ENCODE data around the gene U2SURP.
"Not testable (repeated sequence)": the region's sequence is repeated elsewhere in the genome, so short reads cannot be mapped to it uniquely, and the experiment has no call there.

DNA sequence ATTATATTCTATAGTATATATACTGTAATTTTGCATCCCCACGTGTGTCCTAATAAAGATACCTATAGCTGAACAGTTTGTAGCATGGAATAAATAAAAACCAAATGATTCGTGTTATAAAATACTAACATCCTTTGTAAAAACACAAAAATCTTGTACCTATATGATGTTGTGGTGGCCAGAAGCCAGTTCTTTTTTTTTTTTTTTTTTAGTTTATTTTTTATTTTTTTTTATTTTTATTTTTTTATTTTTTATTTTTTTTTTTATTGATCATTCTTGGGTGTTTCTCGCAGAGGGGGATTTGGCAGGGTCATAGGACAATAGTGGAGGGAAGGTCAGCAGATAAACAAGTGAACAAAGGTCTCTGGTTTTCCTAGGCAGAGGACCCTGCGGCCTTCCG, 44.7 kb downstream of the U2SURP start:
- TF ChIP-seq, protein P1, sequence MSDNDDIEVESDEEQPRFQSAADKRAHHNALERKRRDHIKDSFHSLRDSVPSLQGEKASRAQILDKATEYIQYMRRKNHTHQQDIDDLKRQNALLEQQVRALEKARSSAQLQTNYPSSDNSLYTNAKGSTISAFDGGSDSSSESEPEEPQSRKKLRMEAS (IDR thresholded peaks at IDR 0.05; ENCODE audit: insufficient read depth, insufficient read length): not testable (repeated sequence)
- not testable (repeated sequence) for TF ChIP-seq EZH2 (IDR thresholded peaks at IDR 0.05; ENCODE audit: borderline replicate concordance, low read depth, low read length, severe bottlenecking); POLR2A (IDR thresholded peaks at IDR 0.05; ENCODE audit: low read depth, low read length)
- TF ChIP-seq, protein P2, sequence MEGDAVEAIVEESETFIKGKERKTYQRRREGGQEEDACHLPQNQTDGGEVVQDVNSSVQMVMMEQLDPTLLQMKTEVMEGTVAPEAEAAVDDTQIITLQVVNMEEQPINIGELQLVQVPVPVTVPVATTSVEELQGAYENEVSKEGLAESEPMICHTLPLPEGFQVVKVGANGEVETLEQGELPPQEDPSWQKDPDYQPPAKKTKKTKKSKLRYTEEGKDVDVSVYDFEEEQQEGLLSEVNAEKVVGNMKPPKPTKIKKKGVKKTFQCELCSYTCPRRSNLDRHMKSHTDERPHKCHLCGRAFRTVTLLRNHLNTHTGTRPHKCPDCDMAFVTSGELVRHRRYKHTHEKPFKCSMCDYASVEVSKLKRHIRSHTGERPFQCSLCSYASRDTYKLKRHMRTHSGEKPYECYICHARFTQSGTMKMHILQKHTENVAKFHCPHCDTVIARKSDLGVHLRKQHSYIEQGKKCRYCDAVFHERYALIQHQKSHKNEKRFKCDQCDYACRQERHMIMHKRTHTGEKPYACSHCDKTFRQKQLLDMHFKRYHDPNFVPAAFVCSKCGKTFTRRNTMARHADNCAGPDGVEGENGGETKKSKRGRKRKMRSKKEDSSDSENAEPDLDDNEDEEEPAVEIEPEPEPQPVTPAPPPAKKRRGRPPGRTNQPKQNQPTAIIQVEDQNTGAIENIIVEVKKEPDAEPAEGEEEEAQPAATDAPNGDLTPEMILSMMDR (IDR thresholded peaks at IDR 0.05; ENCODE audit: extremely low read depth in 1 of 2, insufficient read depth in 1 of 2, low read depth in 1 of 2, low read length in 2 of 2): not testable (repeated sequence)
